Subcutaneous preadipocyte (primary cell): ENCODE measurements around the gene ECI2. TPM values are rescaled to one million over a fixed set of nuclear protein-coding genes. Genes with fewer than 3 reads are reported as not detected.

Source experiments
- total RNA-seq: library from RNA; depleted of rRNA; stranded (reverse); fragments of >200 nt; gene quantifications from 2 replicates; pipeline ENCODE4 v1.2.3, GENCODE V29; 2012

ECI2 gene
- total RNA-seq: 88.9 and 96.3 TPM in 2 replicates

GRCh38 chr6:4134841-4135664 is at the start of gene ECI2:
Gene ECI2 (minus strand): TSS chr6:4135575. CDS start chr6:4135560, 15 bp downstream.

GRCh38 chr6:4078691-4079471 is 56.5 kb downstream of the ECI2 start, which contains the start of gene FAM217A:
Gene FAM217A (minus strand): TSS chr6:4079137. CDS start chr6:4077414, 1,723 bp downstream.

Other genes with a start within 250 kb of the ECI2 start
- not detected in 2 replicates for gene FAM217A, start 56.4 kb downstream of the ECI2 start, total RNA-seq